Neural cell (in vitro differentiated cells): Measurements from ENCODE around the gene CD163.

Experiments used
- CTCF ChIP-seq: fragments of 450-650 bp; IDR thresholded peaks from 2 replicates; pipeline ENCODE4 v1.5.1; 2014; ENCODE audit warnings: antibody characterized with exemption, mild to moderate bottlenecking, moderate library complexity; ENCODE audit not compliant: poor library complexity, severe bottlenecking
- EP300 ChIP-seq: fragments of 450-650 bp; conservative IDR thresholded peaks from 2 replicates; pipeline ENCODE4 v1.6.1; 2014; ENCODE audit warnings: antibody characterized with exemption, mild to moderate bottlenecking, moderate library complexity; ENCODE audit not compliant: poor library complexity, severe bottlenecking
- POLR2AphosphoS5 ChIP-seq: IDR thresholded peaks from 2 replicates; pipeline ENCODE4 v1.6.1; 2012
- TAF1 ChIP-seq: IDR thresholded peaks from 2 replicates; pipeline ENCODE4 v1.6.1; 2012; ENCODE audit warnings: low read depth
- TF ChIP-seq, protein P1 (sequence below): IDR thresholded peaks from 2 replicates; pipeline ENCODE4 v1.6.1; 2012; ENCODE audit warnings: borderline replicate concordance

DNA sequence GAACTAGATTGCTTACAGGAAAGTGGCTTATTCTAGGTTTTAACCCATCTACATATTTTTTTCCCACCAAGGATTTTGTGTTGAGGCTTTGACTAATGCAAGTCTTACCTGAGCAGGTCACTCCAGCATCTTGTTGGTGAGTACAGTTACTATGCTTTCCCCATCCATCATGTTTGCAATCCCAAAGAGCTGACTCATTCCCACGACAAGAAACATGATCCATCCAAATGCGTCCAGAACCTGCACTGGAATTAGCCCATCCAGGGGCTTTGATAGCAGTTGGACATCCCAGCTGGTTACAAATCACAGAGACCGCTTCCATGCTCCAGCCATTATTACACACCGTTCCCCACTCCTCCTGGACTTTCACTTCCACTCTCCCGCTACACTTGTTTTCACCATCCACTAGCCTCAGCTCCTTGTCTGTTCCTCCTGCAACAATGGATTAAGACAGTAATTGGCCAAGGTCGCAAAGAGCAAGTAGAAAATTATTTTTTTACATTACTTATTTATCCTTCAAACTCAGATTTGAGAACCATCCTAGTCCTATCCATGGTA is 2.5 kb downstream of the CD163 start:
- TF ChIP-seq EP300 (no peak), CTCF (no peak), TAF1 (no peak), POLR2AphosphoS5 (no peak)
- TF ChIP-seq, protein P1, sequence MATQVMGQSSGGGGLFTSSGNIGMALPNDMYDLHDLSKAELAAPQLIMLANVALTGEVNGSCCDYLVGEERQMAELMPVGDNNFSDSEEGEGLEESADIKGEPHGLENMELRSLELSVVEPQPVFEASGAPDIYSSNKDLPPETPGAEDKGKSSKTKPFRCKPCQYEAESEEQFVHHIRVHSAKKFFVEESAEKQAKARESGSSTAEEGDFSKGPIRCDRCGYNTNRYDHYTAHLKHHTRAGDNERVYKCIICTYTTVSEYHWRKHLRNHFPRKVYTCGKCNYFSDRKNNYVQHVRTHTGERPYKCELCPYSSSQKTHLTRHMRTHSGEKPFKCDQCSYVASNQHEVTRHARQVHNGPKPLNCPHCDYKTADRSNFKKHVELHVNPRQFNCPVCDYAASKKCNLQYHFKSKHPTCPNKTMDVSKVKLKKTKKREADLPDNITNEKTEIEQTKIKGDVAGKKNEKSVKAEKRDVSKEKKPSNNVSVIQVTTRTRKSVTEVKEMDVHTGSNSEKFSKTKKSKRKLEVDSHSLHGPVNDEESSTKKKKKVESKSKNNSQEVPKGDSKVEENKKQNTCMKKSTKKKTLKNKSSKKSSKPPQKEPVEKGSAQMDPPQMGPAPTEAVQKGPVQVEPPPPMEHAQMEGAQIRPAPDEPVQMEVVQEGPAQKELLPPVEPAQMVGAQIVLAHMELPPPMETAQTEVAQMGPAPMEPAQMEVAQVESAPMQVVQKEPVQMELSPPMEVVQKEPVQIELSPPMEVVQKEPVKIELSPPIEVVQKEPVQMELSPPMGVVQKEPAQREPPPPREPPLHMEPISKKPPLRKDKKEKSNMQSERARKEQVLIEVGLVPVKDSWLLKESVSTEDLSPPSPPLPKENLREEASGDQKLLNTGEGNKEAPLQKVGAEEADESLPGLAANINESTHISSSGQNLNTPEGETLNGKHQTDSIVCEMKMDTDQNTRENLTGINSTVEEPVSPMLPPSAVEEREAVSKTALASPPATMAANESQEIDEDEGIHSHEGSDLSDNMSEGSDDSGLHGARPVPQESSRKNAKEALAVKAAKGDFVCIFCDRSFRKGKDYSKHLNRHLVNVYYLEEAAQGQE: no peak
